SK-N-SH (cell line): Measurements from ENCODE around the gene MED15. TPM values are rescaled to one million over a fixed set of nuclear protein-coding genes. Genes with fewer than 3 reads are reported as not detected.

ENCODE experiments used
- CTCF ChIP-seq: fragments of 200-600 bp; sonication (generic); IDR thresholded peaks from 2 replicates; pipeline ENCODE4 v1.6.1; 2017; ENCODE audit warnings: antibody characterized with exemption, mild to moderate bottlenecking, moderate library complexity
- ELF1 ChIP-seq: IDR thresholded peaks from 2 replicates; pipeline ENCODE4 v1.4.0; 2012
- EP300 ChIP-seq, 2 experiments: IDR thresholded peaks; 2 replicates each; pipeline versions ENCODE4 v1.4.0 to v1.6.1; 2012; ENCODE audit warnings: borderline replicate concordance in 1 of 2, low read depth in 1 of 2, low read length in 1 of 2
- EZH2phosphoT487 ChIP-seq: fragments of 200-600 bp; sonication (generic); IDR thresholded peaks from 2 replicates; pipeline ENCODE4 v1.6.1; 2017; ENCODE audit warnings: low read depth, mixed run types, mild to moderate bottlenecking, antibody characterized with exemption, moderate library complexity, borderline replicate concordance
- FOSL2 ChIP-seq: IDR thresholded peaks from 2 replicates; pipeline ENCODE4 v1.4.0; 2012; ENCODE audit warnings: low read depth, mild to moderate bottlenecking, moderate library complexity, borderline replicate concordance
- FOXJ3 ChIP-seq: sonication (generic); formaldehyde crosslinking; IDR thresholded peaks from 2 replicates; pipeline ENCODE4 v1.5.1; 2020; ENCODE audit warnings: mild to moderate bottlenecking, missing genetic modification reagents
- FOXM1 ChIP-seq: IDR thresholded peaks from 2 replicates; pipeline ENCODE4 v1.4.0; 2012; ENCODE audit warnings: low read depth, mild to moderate bottlenecking
- IRF3 ChIP-seq: fragments of 150-350 bp; IDR thresholded peaks from 2 replicates; pipeline ENCODE4 v1.6.1; 2016; ENCODE audit warnings: mild to moderate bottlenecking, low read depth, low read length
- MAX ChIP-seq: IDR thresholded peaks from 2 replicates; pipeline ENCODE4 v1.4.0; 2012; ENCODE audit warnings: low read depth
- NRF1 ChIP-seq: IDR thresholded peaks from 2 replicates; pipeline ENCODE4 v1.6.1; 2012; ENCODE audit warnings: low read depth, mild to moderate bottlenecking, low read length
- POLR2AphosphoS5 ChIP-seq: IDR thresholded peaks from 2 replicates; pipeline ENCODE4 v1.6.1; 2012; ENCODE audit warnings: low read depth, low read length
- RCOR1 ChIP-seq: fragments of 150-350 bp; IDR thresholded peaks from 2 replicates; pipeline ENCODE4 v1.6.1; 2017; ENCODE audit warnings: antibody characterized with exemption, low read length
- REST ChIP-seq: IDR thresholded peaks from 2 replicates; pipeline ENCODE4 v1.6.1; 2012; ENCODE audit warnings: mild to moderate bottlenecking, low read depth, low read length, moderate library complexity
- TAF1 ChIP-seq: IDR thresholded peaks from 2 replicates; pipeline ENCODE4 v1.6.1; 2012; ENCODE audit warnings: low read depth, mild to moderate bottlenecking, low read length, moderate library complexity, borderline replicate concordance
- TCF12 ChIP-seq: IDR thresholded peaks from 2 replicates; pipeline ENCODE4 v1.4.0; 2012
- TEAD4 ChIP-seq: IDR thresholded peaks from 2 replicates; pipeline ENCODE4 v1.4.0; 2012; ENCODE audit warnings: mild to moderate bottlenecking, borderline replicate concordance; ENCODE audit not compliant: insufficient read depth
- YY1 ChIP-seq: IDR thresholded peaks from 2 replicates; pipeline ENCODE4 v1.4.0; 2012; ENCODE audit warnings: low read depth, mild to moderate bottlenecking
- polyA plus RNA-seq, 3 experiments: library from polyadenylated mRNA; depleted of rRNA; stranded (reverse); fragments of >200 nt; gene quantifications; 2 replicates each; pipeline ENCODE4 v1.2.3, GENCODE V29; 2012

The MED15 gene
- polyA plus RNA-seq, 1 of the 3 experiments (the other 2 are of a cell fraction): 45.1 TPM

GRCh38 chr22:20526628-20527355 is 19.4 kb downstream of the MED15 start (continued):
- TF ChIP-seq REST (0 out of 2 replicates have a peak, but pooled peaks have one; percentile 45), NRF1 (no peak), FOXJ3 (no peak), IRF3 (no peak), TAF1 (no peak; the same call in 1 of the 2 replicates), YY1 (no peak), CTCF (peak; percentile 56), ELF1 (peak; percentile 26; the same call in 1 of the 2 replicates), POLR2AphosphoS5 (0 out of 2 replicates have a peak, but pooled peaks have one; percentile 17), FOSL2 (peak; percentile 58; the same call in 1 of the 2 replicates), MAX (peak; percentile 40; the same call in 1 of the 2 replicates), RCOR1 (no peak), EZH2phosphoT487 (no peak), TEAD4 (peak; percentile 59; the same call in 1 of the 2 replicates), TCF12 (peak; percentile 71), EP300 (IDR thresholded peaks at IDR 0.05; ENCODE audit: borderline replicate concordance in 1 of 2, low read depth in 1 of 2, low read length in 1 of 2) (peak in 1 of 2 experiments; percentile 50; a peak in 1 of 4 replicates), FOXM1 (no peak)
